Measurements from ENCODE around the gene FRMD5. TPM values are rescaled to one million over a fixed set of nuclear protein-coding genes. Genes with fewer than 3 reads are reported as not detected.

FRMD5 gene
- total RNA-seq, 1 donor from 2014 or later = 9.9 TPM

DNA sequence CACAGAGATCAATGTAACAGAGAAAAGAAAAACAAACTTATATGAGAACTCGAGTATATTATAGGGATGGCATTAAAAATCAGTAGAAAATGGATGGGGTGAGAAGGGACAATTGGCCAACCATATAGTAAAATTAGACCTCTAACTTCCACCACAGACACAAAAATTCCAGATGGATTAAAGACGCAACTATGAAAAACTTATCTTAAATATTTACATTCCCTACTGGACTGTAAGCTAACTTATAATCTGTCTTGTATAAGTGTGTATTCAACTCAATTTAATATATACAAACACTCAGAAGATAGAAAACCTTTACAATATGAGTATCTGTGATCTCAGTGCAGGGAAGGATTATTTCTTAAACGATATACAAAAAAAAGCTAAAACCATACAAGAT lies 373.6 kb downstream of the FRMD5 start:
- Histone ChIP-seq H3K27me3 (ENCODE audit: control insufficient read depth, insufficient read depth, low read length) (no peaks in the 10 kb centered on the region), H3K4me3 (ENCODE audit: low read depth, low read length) (no peak overlapping the region), H3K36me3 (ENCODE audit: control insufficient read depth, insufficient read depth, low read length) (no peaks in the 10 kb centered on the region)
- DNase-seq (ENCODE audit: low read depth) = no peak
- TF ChIP-seq CTCF (IDR thresholded peaks at IDR 0.05; ENCODE audit: insufficient read depth, low read length, poor library complexity, severe bottlenecking) = no peak

Other genes with a start within 250 kb of the FRMD5 start
- gene GOLM2, start 93.4 kb upstream of the FRMD5 start, total RNA-seq = 70.0 and 72.2 TPM in 2 replicates
- gene CTDSPL2, start 232.4 kb upstream of the FRMD5 start, total RNA-seq = 36.6 and 41.6 TPM in 2 replicates